H1 (cell line): ENCODE results near the gene RABL3. TPM values are rescaled to one million over a fixed set of nuclear protein-coding genes. Genes with fewer than 3 reads are reported as not detected.

Experiments used
- BCL11A ChIP-seq, 2 experiments: IDR thresholded peaks; one replicate each; pipeline ENCODE4 v1.6.1; 2011; ENCODE audit warnings: low read depth in 2 of 2, low read length in 2 of 2, mild to moderate bottlenecking in 2 of 2
- GABPA ChIP-seq: IDR thresholded peaks from 2 replicates; pipeline ENCODE4 v1.6.1; 2011; ENCODE audit warnings: mild to moderate bottlenecking, low read length, moderate library complexity, borderline replicate concordance; ENCODE audit not compliant: insufficient read depth
- HDAC6 ChIP-seq: IDR thresholded peaks from one replicate; pipeline ENCODE4 v1.7.1; 2012; ENCODE audit warnings: low read depth, mild to moderate bottlenecking, inconsistent platforms, low read length, moderate library complexity
- MAX ChIP-seq: IDR thresholded peaks from 2 replicates; pipeline ENCODE4 v1.6.1; 2012; ENCODE audit warnings: inconsistent platforms
- SRF ChIP-seq: IDR thresholded peaks from 2 replicates; pipeline ENCODE4 v1.6.1; 2011; ENCODE audit warnings: mild to moderate bottlenecking, low read depth, low read length, moderate library complexity
- TEAD4 ChIP-seq: IDR thresholded peaks from 2 replicates; pipeline ENCODE4 v1.6.1; 2012; ENCODE audit warnings: low read depth, low read length, inconsistent platforms, mixed read lengths
- polyA plus RNA-seq, 7 experiments: library from polyadenylated mRNA; depleted of rRNA in 3 of 7; stranded (reverse) in 5 of 7; unstranded in 2 of 7; fragments of >200 nt in 5 of 7; fragments of 200-250 nt in 2 of 7; gene quantifications; 1 replicate in 5 of 7; 2 replicates in 1 of 7; 4 replicates in 1 of 7; pipeline versions ENCODE4 v1.2.1 to v1.2.3, GENCODE V29; 2011 to 2013; ENCODE audit warnings: missing spikeins in 2 of 7, mixed read lengths in 2 of 7
- total RNA-seq: library from RNA; stranded (reverse); fragmentation: NEBNext Ultra II Directional; extraction: Animal tissue kit (Norgen Biotek cat#: 25700); gene quantifications from 2 replicates; pipeline ENCODE4 v1.2.1, GENCODE V29; 2021
- TF ChIP-seq, protein P1 (sequence below): fragments of 300-600 bp; sonication (generic); IDR thresholded peaks from 2 replicates; pipeline ENCODE4 v1.7.1; 2012; ENCODE audit warnings: low read length, moderate library complexity, mild to moderate bottlenecking, inconsistent platforms; ENCODE audit not compliant: insufficient replicate concordance

The RABL3 gene
- total and polyA plus RNA-seq, 2 of the 8 experiments (the other 6 are each of a cell fraction or from before 2014, with no cell fraction given) = 4.4 to 19.2 TPM

GRCh38 chr3:120661106-120661905 is 81.0 kb downstream of the RABL3 start (continued):
- TF ChIP-seq, protein P1, sequence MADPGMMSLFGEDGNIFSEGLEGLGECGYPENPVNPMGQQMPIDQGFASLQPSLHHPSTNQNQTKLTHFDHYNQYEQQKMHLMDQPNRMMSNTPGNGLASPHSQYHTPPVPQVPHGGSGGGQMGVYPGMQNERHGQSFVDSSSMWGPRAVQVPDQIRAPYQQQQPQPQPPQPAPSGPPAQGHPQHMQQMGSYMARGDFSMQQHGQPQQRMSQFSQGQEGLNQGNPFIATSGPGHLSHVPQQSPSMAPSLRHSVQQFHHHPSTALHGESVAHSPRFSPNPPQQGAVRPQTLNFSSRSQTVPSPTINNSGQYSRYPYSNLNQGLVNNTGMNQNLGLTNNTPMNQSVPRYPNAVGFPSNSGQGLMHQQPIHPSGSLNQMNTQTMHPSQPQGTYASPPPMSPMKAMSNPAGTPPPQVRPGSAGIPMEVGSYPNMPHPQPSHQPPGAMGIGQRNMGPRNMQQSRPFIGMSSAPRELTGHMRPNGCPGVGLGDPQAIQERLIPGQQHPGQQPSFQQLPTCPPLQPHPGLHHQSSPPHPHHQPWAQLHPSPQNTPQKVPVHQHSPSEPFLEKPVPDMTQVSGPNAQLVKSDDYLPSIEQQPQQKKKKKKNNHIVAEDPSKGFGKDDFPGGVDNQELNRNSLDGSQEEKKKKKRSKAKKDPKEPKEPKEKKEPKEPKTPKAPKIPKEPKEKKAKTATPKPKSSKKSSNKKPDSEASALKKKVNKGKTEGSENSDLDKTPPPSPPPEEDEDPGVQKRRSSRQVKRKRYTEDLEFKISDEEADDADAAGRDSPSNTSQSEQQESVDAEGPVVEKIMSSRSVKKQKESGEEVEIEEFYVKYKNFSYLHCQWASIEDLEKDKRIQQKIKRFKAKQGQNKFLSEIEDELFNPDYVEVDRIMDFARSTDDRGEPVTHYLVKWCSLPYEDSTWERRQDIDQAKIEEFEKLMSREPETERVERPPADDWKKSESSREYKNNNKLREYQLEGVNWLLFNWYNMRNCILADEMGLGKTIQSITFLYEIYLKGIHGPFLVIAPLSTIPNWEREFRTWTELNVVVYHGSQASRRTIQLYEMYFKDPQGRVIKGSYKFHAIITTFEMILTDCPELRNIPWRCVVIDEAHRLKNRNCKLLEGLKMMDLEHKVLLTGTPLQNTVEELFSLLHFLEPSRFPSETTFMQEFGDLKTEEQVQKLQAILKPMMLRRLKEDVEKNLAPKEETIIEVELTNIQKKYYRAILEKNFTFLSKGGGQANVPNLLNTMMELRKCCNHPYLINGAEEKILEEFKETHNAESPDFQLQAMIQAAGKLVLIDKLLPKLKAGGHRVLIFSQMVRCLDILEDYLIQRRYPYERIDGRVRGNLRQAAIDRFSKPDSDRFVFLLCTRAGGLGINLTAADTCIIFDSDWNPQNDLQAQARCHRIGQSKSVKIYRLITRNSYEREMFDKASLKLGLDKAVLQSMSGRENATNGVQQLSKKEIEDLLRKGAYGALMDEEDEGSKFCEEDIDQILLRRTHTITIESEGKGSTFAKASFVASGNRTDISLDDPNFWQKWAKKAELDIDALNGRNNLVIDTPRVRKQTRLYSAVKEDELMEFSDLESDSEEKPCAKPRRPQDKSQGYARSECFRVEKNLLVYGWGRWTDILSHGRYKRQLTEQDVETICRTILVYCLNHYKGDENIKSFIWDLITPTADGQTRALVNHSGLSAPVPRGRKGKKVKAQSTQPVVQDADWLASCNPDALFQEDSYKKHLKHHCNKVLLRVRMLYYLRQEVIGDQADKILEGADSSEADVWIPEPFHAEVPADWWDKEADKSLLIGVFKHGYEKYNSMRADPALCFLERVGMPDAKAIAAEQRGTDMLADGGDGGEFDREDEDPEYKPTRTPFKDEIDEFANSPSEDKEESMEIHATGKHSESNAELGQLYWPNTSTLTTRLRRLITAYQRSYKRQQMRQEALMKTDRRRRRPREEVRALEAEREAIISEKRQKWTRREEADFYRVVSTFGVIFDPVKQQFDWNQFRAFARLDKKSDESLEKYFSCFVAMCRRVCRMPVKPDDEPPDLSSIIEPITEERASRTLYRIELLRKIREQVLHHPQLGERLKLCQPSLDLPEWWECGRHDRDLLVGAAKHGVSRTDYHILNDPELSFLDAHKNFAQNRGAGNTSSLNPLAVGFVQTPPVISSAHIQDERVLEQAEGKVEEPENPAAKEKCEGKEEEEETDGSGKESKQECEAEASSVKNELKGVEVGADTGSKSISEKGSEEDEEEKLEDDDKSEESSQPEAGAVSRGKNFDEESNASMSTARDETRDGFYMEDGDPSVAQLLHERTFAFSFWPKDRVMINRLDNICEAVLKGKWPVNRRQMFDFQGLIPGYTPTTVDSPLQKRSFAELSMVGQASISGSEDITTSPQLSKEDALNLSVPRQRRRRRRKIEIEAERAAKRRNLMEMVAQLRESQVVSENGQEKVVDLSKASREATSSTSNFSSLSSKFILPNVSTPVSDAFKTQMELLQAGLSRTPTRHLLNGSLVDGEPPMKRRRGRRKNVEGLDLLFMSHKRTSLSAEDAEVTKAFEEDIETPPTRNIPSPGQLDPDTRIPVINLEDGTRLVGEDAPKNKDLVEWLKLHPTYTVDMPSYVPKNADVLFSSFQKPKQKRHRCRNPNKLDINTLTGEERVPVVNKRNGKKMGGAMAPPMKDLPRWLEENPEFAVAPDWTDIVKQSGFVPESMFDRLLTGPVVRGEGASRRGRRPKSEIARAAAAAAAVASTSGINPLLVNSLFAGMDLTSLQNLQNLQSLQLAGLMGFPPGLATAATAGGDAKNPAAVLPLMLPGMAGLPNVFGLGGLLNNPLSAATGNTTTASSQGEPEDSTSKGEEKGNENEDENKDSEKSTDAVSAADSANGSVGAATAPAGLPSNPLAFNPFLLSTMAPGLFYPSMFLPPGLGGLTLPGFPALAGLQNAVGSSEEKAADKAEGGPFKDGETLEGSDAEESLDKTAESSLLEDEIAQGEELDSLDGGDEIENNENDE = no peak
- no peak for TF ChIP-seq GABPA
- TF ChIP-seq SRF = no peak
- no peak for TF ChIP-seq BCL11A (IDR thresholded peaks at IDR 0.05; ENCODE audit: low read depth in 2 of 2, low read length in 2 of 2)
- no peak for TF ChIP-seq MAX
- no peak for TF ChIP-seq HDAC6
- TF ChIP-seq TEAD4 = no peak
